ENCODE data around the gene CLCNKA.
"Not testable (repeated sequence)": the region's sequence is repeated elsewhere in the genome, so short reads cannot be mapped to it uniquely, and the experiment has no call there.

Gene CLCNKA

DNA sequence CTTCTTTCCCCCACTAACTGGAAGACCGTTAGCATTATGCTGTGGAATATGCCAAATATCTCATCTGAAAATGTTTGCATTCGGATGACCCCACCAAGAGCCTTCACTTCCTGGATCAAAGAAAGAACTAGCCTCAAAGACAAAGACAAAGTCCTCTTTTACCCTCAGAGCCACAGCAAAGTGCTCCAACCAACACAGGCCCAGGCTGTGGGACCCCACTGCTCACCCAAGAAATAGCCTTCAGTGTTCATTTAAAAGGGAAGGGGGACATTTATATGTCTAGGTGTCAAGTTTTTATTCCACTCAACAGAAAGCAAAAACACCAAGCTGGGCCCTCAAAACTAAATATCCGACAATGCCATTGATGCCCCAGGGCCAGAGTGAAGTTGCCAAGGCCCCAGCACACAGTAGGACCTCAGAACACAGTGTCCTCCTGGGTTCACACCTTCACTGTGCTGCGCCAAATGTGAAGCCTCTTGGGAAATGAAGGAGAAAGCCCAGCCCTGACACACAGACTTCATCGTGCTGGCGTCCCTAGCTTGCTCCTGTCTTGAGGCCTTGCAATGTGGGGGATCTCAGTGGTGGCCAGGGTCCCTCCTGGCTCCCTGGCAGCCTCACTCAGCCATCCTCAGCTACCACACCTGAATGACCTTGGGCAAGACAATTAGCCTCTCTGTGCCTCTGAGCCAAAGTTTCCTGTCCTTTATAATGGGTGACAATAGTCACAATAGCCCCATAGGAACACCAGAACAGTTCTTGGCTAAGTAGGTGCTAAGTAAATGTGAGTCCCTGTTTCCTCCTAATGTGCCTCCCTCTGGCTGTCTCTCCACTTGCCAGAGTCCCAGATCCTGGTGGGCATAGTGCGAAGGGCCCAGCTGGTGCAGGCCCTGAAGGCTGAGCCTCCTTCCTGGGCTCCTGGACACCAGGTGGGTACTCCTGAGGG lies 33.0 kb downstream of the CLCNKA start:
- peaks cover 12% of the 10 kb centered on the region; the same call in 1 of the 2 replicates for H3K4me1 ChIP-seq (ENCODE audit: low read length)
- no peaks in the 10 kb centered on the region for H3K9me3 ChIP-seq (replicated peaks; ENCODE audit: insufficient read depth, low read length)
- no peak overlapping the region for H3K27ac ChIP-seq (ENCODE audit: low read length)
- no peak for DNase-seq
- no peaks in the 10 kb centered on the region for H4K20me1 ChIP-seq (ENCODE audit: insufficient read depth, low read length)
- H3K36me3 ChIP-seq (replicated peaks; ENCODE audit: insufficient read depth, low read length): no peaks in the 10 kb centered on the region
- no peak for TF ChIP-seq EZH2 (optimal IDR thresholded peaks at IDR 0.05; ENCODE audit: low read depth, low read length)
- no peak for TF ChIP-seq EZH2phosphoT487 (IDR thresholded peaks at IDR 0.05; ENCODE audit: low read length)
- TF ChIP-seq, protein P1, sequence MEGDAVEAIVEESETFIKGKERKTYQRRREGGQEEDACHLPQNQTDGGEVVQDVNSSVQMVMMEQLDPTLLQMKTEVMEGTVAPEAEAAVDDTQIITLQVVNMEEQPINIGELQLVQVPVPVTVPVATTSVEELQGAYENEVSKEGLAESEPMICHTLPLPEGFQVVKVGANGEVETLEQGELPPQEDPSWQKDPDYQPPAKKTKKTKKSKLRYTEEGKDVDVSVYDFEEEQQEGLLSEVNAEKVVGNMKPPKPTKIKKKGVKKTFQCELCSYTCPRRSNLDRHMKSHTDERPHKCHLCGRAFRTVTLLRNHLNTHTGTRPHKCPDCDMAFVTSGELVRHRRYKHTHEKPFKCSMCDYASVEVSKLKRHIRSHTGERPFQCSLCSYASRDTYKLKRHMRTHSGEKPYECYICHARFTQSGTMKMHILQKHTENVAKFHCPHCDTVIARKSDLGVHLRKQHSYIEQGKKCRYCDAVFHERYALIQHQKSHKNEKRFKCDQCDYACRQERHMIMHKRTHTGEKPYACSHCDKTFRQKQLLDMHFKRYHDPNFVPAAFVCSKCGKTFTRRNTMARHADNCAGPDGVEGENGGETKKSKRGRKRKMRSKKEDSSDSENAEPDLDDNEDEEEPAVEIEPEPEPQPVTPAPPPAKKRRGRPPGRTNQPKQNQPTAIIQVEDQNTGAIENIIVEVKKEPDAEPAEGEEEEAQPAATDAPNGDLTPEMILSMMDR (IDR thresholded peaks at IDR 0.05; ENCODE audit: low read length): no peak
- no peak overlapping the region for H3K4me3 ChIP-seq (ENCODE audit: low read length)
- no peak overlapping the region for H2AFZ ChIP-seq (ENCODE audit: low read length)
- H3F3A ChIP-seq (ENCODE audit: insufficient read depth, low read length): no peaks in the 10 kb centered on the region
- no peak overlapping the region for H3K9ac ChIP-seq (ENCODE audit: low read length)
- H3K4me2 ChIP-seq (ENCODE audit: low read depth, low read length): no peak overlapping the region
- no peaks in the 10 kb centered on the region for H3K79me2 ChIP-seq (ENCODE audit: low read length)
- H3K9me2 ChIP-seq (replicated peaks; ENCODE audit: insufficient read depth, low read length): no peaks in the 10 kb centered on the region
- H3K27me3 ChIP-seq (replicated peaks; ENCODE audit: insufficient read depth, low read length): peaks cover 18% of the 10 kb centered on the region

DNA sequence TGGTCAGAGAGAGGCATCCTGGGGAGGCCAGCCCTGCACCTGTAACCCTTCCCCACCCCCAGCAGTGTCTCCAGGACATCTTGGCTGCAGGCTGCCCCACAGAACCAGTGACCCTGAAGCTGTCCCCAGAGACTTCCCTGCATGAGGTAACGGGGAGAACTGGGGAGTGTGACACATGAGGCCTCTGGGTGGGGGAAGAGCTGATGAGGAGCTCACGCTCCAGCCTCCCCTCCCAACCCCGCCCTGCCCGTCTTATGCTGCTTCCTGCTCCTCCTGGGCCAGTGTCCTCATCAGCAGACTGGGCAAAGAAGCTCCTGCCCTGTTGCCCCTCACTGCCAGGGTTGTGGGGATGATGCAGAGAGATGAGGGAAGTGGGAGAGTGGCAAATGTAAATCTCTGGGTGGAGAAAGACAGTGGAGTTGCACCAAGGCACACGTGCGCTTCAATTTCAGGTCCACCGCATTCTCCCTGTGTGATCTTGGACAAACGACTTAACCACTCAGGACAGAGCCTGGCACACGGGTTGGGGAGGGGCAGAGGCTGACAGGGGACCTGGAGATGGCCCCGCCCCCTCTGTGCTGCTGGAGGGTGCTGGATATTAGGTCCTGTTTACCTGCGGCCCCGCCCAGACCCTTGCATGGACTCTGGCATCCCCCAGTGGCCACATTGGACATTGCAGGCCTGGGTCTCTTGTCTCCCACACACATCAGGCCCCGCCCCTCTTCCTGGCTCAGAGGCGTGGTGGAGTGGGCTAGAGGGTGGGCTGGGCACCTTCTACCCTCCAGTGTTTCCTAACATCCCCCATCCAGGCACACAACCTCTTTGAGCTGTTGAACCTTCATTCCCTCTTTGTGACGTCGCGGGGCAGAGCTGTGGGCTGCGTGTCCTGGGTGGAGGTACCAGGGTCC lies 34.0 kb downstream of the CLCNKA start:
- peak; percentile 86 for DNase-seq
- H3K79me2 ChIP-seq (ENCODE audit: low read length): no peaks in the 10 kb centered on the region
- no peaks in the 10 kb centered on the region for H4K20me1 ChIP-seq (ENCODE audit: insufficient read depth, low read length)
- no peaks in the 10 kb centered on the region for H3K9me2 ChIP-seq (replicated peaks; ENCODE audit: insufficient read depth, low read length)
- H3K27me3 ChIP-seq (replicated peaks; ENCODE audit: insufficient read depth, low read length): peaks cover 17% of the 10 kb centered on the region
- no peak overlapping the region for H3K27ac ChIP-seq (ENCODE audit: low read length)
- H3K9me3 ChIP-seq (replicated peaks; ENCODE audit: insufficient read depth, low read length): no peaks in the 10 kb centered on the region
- H3K36me3 ChIP-seq (replicated peaks; ENCODE audit: insufficient read depth, low read length): no peaks in the 10 kb centered on the region
- H3K4me1 ChIP-seq (ENCODE audit: low read length): peaks cover 12% of the 10 kb centered on the region; the same call in 1 of the 2 replicates
- H2AFZ ChIP-seq (ENCODE audit: low read length): 0 out of 2 replicates have a peak overlapping the region, but pooled peaks have one; percentile 49
- H3F3A ChIP-seq (ENCODE audit: insufficient read depth, low read length): no peaks in the 10 kb centered on the region
- no peak overlapping the region for H3K4me3 ChIP-seq (ENCODE audit: low read length)
- H3K9ac ChIP-seq (ENCODE audit: low read length): no peak overlapping the region
- no peak overlapping the region for H3K4me2 ChIP-seq (ENCODE audit: low read depth, low read length)
- TF ChIP-seq, protein P1 (IDR thresholded peaks at IDR 0.05; ENCODE audit: low read length): peak; percentile 87
- TF ChIP-seq EZH2 (optimal IDR thresholded peaks at IDR 0.05; ENCODE audit: low read depth, low read length) (no peak), EZH2phosphoT487 (IDR thresholded peaks at IDR 0.05; ENCODE audit: low read length) (no peak)

DNA sequence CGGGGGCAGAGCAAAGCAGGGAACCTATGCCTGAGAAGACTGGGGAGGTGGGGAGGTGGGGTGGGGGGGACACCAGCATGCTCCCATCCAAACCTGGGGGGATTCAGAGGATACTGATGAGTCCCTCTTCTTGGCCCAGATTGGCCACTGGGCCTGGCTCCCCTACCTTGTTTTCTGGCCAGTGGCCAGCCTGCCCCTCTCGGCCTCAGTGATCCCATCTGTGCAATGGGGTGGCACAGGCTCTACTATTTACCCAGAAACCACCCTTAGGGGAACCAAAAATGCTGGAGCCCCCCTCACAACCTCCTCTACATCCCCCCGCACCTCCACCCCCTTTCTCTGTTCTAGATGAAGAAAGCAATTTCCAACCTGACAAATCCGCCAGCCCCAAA lies 34.7 kb downstream of the CLCNKA start:
- H3K36me3 ChIP-seq (replicated peaks; ENCODE audit: insufficient read depth, low read length); H3K27ac ChIP-seq (ENCODE audit: low read length); H3K4me3 ChIP-seq (ENCODE audit: low read length); H3F3A ChIP-seq (ENCODE audit: insufficient read depth, low read length); H2AFZ ChIP-seq (ENCODE audit: low read length); H3K79me2 ChIP-seq (ENCODE audit: low read length); H3K4me2 ChIP-seq (ENCODE audit: low read depth, low read length); H3K9ac ChIP-seq (ENCODE audit: low read length); H3K9me3 ChIP-seq (replicated peaks; ENCODE audit: insufficient read depth, low read length); DNase-seq; H3K9me2 ChIP-seq (replicated peaks; ENCODE audit: insufficient read depth, low read length); H4K20me1 ChIP-seq (ENCODE audit: insufficient read depth, low read length): not testable (repeated sequence)
- H3K4me1 ChIP-seq (ENCODE audit: low read length): peaks cover 12% of the 10 kb centered on the region; the same call in 1 of the 2 replicates
- peaks cover 17% of the 10 kb centered on the region for H3K27me3 ChIP-seq (replicated peaks; ENCODE audit: insufficient read depth, low read length)

DNA sequence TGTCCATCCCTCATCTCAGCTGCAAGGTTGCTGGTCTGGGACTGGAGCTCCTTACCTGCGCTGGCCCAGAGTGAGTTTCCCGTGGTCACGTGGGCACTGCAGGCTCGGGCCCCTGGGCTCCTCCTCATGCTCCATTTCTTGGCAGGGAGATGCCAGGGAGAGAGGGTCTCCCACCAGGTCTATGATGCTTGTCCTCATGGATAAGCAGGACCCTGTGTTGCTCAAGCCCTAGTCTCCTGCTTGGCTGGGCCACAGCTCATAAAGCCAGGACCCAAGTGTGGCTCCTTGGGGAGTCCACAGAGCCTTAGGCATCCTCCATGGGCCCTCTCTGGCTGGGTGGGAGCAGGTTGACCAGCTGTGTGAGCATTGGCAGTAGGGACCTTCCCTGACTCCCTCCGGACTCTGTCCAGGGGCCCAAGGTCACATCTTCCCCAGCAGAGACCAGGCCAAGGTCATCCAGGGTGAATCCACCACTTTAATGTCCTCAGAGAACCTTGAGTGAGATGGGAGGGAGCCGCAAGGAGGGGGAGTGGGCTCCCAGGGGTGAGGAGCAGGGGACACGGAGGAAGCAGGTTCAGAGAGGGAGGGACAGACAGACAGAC lies 35.6 kb downstream of the CLCNKA start:
- DNase-seq; H3K27ac ChIP-seq (ENCODE audit: low read length): not testable (repeated sequence)
- H3K4me1 ChIP-seq (ENCODE audit: low read length): peaks cover 12% of the 10 kb centered on the region; the same call in 1 of the 2 replicates

DNA sequence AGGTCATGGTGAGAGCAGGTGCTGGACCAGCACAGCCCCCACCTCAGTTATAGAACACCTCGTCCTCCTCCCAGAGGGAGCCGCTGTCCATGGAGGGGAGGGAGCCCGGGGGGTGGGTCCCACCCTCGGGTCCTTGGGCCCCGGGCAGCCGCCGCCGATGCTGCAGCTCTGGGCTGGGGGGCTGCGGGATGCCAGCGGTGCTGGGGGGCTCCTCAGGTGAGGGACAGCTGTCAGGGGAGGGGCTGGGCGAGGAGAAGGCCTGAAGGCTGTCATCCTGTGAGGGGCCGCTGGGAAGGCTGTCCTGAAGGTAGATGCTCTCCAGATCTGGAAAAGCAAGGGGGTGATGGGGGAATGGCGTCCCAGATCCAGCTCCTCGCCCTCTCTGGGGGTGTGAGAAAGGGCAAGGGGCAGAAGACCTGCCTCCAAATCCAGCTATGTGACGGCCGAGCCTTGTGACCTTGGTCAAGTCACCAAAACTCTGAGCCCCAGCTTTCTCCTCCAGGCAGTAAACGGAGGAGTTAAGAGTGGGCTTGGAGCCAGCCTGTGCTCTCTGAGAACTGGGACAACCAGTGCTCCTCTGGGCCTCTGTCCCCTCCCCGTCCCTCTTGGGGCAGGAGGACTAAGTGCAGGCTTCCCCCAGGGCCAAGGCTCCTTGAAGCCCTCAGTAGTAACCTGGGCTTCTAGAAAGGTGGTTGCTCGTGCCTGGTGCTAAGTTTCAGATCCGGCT lies 36.7 kb downstream of the CLCNKA start:
- H3K9me2 ChIP-seq (replicated peaks; ENCODE audit: insufficient read depth, low read length); H3K9ac ChIP-seq (ENCODE audit: low read length); H3K79me2 ChIP-seq (ENCODE audit: low read length); H3K27ac ChIP-seq (ENCODE audit: low read length); H4K20me1 ChIP-seq (ENCODE audit: insufficient read depth, low read length); H3F3A ChIP-seq (ENCODE audit: insufficient read depth, low read length); H3K4me3 ChIP-seq (ENCODE audit: low read length); H3K36me3 ChIP-seq (replicated peaks; ENCODE audit: insufficient read depth, low read length); H3K9me3 ChIP-seq (replicated peaks; ENCODE audit: insufficient read depth, low read length); H3K4me1 ChIP-seq (ENCODE audit: low read length); H2AFZ ChIP-seq (ENCODE audit: low read length); DNase-seq; H3K4me2 ChIP-seq (ENCODE audit: low read depth, low read length): not testable (repeated sequence)
- H3K27me3 ChIP-seq (replicated peaks; ENCODE audit: insufficient read depth, low read length): peaks cover 26% of the 10 kb centered on the region

More for the DNA sequence above, 35.6 kb downstream of the CLCNKA start:
- not testable (repeated sequence) for H3K4me3 ChIP-seq (ENCODE audit: low read length); H3K79me2 ChIP-seq (ENCODE audit: low read length); H2AFZ ChIP-seq (ENCODE audit: low read length); H3F3A ChIP-seq (ENCODE audit: insufficient read depth, low read length); H4K20me1 ChIP-seq (ENCODE audit: insufficient read depth, low read length); H3K36me3 ChIP-seq (replicated peaks; ENCODE audit: insufficient read depth, low read length); H3K9ac ChIP-seq (ENCODE audit: low read length); H3K4me2 ChIP-seq (ENCODE audit: low read depth, low read length); H3K9me3 ChIP-seq (replicated peaks; ENCODE audit: insufficient read depth, low read length); H3K9me2 ChIP-seq (replicated peaks; ENCODE audit: insufficient read depth, low read length)
- H3K27me3 ChIP-seq (replicated peaks; ENCODE audit: insufficient read depth, low read length): peaks cover 16% of the 10 kb centered on the region
